Calu3 (cell line): ENCODE measurements around the gene CACNA1H. TPM values are rescaled to one million over a fixed set of nuclear protein-coding genes. Genes with fewer than 3 reads are reported as not detected.

Experiments used
- Bru-seq: library from RNA; stranded (reverse); fragments of 400-500 nt; gene quantifications from one replicate; lab custom pipeline; 2021; lab: Mats Ljungman, UMichigan
- BruChase-seq, 2 experiments: library from RNA; stranded (reverse); fragments of 400-500 nt; gene quantifications; one replicate each; lab custom pipeline; 2021; lab: Mats Ljungman, UMichigan
- BruUV-seq: library from RNA; stranded (reverse); fragments of 400-500 nt; replicated peaks from 2 replicates; lab custom pipeline; 2021; lab: Mats Ljungman, UMichigan
- CTCF ChIA-PET: fragments of 300-600 bp; sonication (Branson Sonifier 250); formaldehyde crosslinking; loops from one replicate; lab custom pipeline; 2022; ENCODE audit warnings: antibody characterized with exemption; lab: Charles Lee
- DNase-seq: peaks from one replicate; pipeline ENCODE4 v3.0.0; 2022
- H3K27ac Mint-ChIP-seq: one replicate; pipeline ENCODE4 v1.8.0; 2022; ENCODE audit warnings: mixed read lengths; ENCODE audit not compliant: unreplicated experiment
- H3K27me3 Mint-ChIP-seq: one replicate; pipeline ENCODE4 v1.8.0; 2022; ENCODE audit warnings: mixed read lengths; ENCODE audit not compliant: unreplicated experiment
- H3K36me3 Mint-ChIP-seq: one replicate; pipeline ENCODE4 v1.8.0; 2022; ENCODE audit warnings: mild to moderate bottlenecking, moderate library complexity, mixed read lengths; ENCODE audit not compliant: insufficient read depth, unreplicated experiment
- H3K4me1 Mint-ChIP-seq: one replicate; pipeline ENCODE4 v1.8.0; 2022; ENCODE audit warnings: mild to moderate bottlenecking, low read depth, mixed read lengths; ENCODE audit not compliant: unreplicated experiment
- H3K4me3 Mint-ChIP-seq: one replicate; pipeline ENCODE4 v1.8.0; 2022; ENCODE audit warnings: mild to moderate bottlenecking, low read depth, moderate library complexity, mixed read lengths; ENCODE audit not compliant: unreplicated experiment
- H3K9me3 Mint-ChIP-seq: one replicate; pipeline ENCODE4 v1.8.0; 2022; ENCODE audit warnings: low read depth, mixed read lengths; ENCODE audit not compliant: unreplicated experiment
- CTCF ChIP-seq: fragments of 200-600 bp; IDR thresholded peaks from one replicate; pipeline ENCODE4 v1.8.0; 2022; ENCODE audit warnings: antibody characterized with exemption; ENCODE audit not compliant: unreplicated experiment
- intact Hi-C: fragments of 100-400 bp; cut with micrococcal nuclease; formaldehyde crosslinking; loops from one replicate; pipeline ENCODE4 v1.10.0; 2022; ENCODE audit not compliant: unreplicated experiment
- long read RNA-seq: library from polyadenylated mRNA; stranded (forward); transcript quantifications from one replicate; pipeline ENCODE4 v2.0.0, GENCODE V29; 2022
- total RNA-seq: library from RNA; stranded (reverse); gene quantifications from 2 replicates; pipeline ENCODE4 v1.2.3, GENCODE V29; 2022

CACNA1H gene
- total RNA-seq (0.05 TPM in 1 of 2 replicates, not detected in the other), Bru-seq, nascent RNA (not detected), BruChase-seq, experiment 1, labeled RNA remaining after a 6-hour chase (not detected), BruChase-seq, experiment 2, labeled RNA remaining after a 2-hour chase (not detected)
- long read RNA-seq: 0 reads

GRCh38 chr16:1152651-1153259 is at the start of gene CACNA1H:
CACNA1H (plus strand) TSS chr16:1153106; CDS start chr16:1153738, 632 bp downstream.
- no TSS peak for BruUV-seq
- Mint-ChIP-seq H3K4me3 (no peak within 1 kb of the TSS), H3K4me1 (no peaks in the 10 kb centered on the region), H3K9me3 (no peaks in the 10 kb centered on the region), H3K36me3 (no peaks in the 10 kb centered on the region), H3K27ac (no peak within 1 kb of the TSS), H3K27me3 (peaks cover 76% of the 10 kb centered on the region)
- TF ChIP-seq CTCF: no peak
- intact Hi-C loops: no loop called here
- no peak for DNase-seq
- CTCF ChIA-PET: no interaction called here

GRCh38 chr16:1103636-1103980 is 49.3 kb upstream of the CACNA1H start:
- BruUV-seq: no TSS peak
- no peak overlapping the region for H3K4me3 Mint-ChIP-seq
- H3K4me1 Mint-ChIP-seq: no peaks in the 10 kb centered on the region
- no peaks in the 10 kb centered on the region for H3K36me3 Mint-ChIP-seq
- CTCF ChIA-PET: interaction anchor here (1.3 kb wide), 1 partner anchor 56 kb away, joined by 3 read pairs; no protein-coding TSS in a partner anchor
- H3K27me3 Mint-ChIP-seq: peaks cover 84% of the 10 kb centered on the region
- no peak overlapping the region for H3K27ac Mint-ChIP-seq
- intact Hi-C loops: no loop called here
- no peak for TF ChIP-seq CTCF
- no peaks in the 10 kb centered on the region for H3K9me3 Mint-ChIP-seq
- DNase-seq: no peak

GRCh38 chr16:1105888-1106620 is 46.9 kb upstream of the CACNA1H start:
- no peak overlapping the region for H3K27ac Mint-ChIP-seq
- peaks cover 84% of the 10 kb centered on the region for H3K27me3 Mint-ChIP-seq
- no peak overlapping the region for H3K4me3 Mint-ChIP-seq
- intact Hi-C loops: loop anchor here (2.0 kb wide), 1 partner anchor 87 kb away; no protein-coding TSS in a partner anchor
- peak; percentile 94 for TF ChIP-seq CTCF
- CTCF ChIA-PET: interaction anchor here (0.5 to 1.3 kb wide), 4 partner anchors 82 to 315 kb away, joined by 3 to 6 read pairs (median 4); partner anchors contain the start of gene UQCC4
- peak; percentile 91 for DNase-seq
- no peaks in the 10 kb centered on the region for H3K4me1 Mint-ChIP-seq
- H3K9me3 Mint-ChIP-seq: no peaks in the 10 kb centered on the region
- BruUV-seq: no TSS peak
- H3K36me3 Mint-ChIP-seq: no peaks in the 10 kb centered on the region

GRCh38 chr16:1106659-1107058 is 46.2 kb upstream of the CACNA1H start:
- H3K27me3 Mint-ChIP-seq: peaks cover 84% of the 10 kb centered on the region
- no peak overlapping the region for H3K27ac Mint-ChIP-seq
- H3K4me3 Mint-ChIP-seq: no peak overlapping the region
- no peak for DNase-seq
- TF ChIP-seq CTCF: no peak
- H3K4me1 Mint-ChIP-seq: no peaks in the 10 kb centered on the region
- no peaks in the 10 kb centered on the region for H3K9me3 Mint-ChIP-seq
- CTCF ChIA-PET: interaction anchor here (0.8 to 1.3 kb wide), 2 partner anchors 87 kb away, joined by 3 to 6 read pairs; no protein-coding TSS in a partner anchor
- no TSS peak for BruUV-seq
- H3K36me3 Mint-ChIP-seq: no peaks in the 10 kb centered on the region
- intact Hi-C loops: loop anchor here (2.0 kb wide), 1 partner anchor 86 kb away; no protein-coding TSS in a partner anchor
